UCSD-AML1 (cell line): Measurements from ENCODE around the gene LMNTD1.
"Not testable (repeated sequence)": the region's sequence is repeated elsewhere in the genome, so short reads cannot be mapped to it uniquely, and the experiment has no call there.

Source experiments
- DNase-seq: peaks from one replicate; lab custom pipeline; 2025; ENCODE audit not compliant: unreplicated experiment; lab: John Stamatoyannopoulos, UW

LMNTD1 gene

GRCh38 chr12:25433581-25434325 lies 119.3 kb downstream of the LMNTD1 start:
- no peak for DNase-seq

DNA sequence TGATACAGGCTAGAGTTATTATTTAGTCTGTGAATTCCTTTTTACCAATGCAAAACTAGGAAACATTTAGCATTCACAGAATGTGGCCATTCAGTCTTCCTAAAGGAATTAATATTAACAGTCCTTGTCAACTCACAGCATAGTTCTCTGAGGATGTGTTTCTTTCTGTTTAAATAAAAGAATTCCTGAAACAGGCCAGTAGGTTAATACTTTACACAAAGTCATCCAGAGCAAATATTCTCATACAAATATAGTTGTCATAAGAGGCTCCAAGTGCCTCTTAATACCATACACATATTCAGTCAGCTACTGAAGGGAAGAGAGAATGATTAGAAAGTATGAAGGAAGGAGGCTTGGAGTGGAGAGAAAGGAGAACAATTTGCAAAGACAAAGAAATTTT lies 120.1 kb downstream of the LMNTD1 start:
- no peak for DNase-seq

DNA sequence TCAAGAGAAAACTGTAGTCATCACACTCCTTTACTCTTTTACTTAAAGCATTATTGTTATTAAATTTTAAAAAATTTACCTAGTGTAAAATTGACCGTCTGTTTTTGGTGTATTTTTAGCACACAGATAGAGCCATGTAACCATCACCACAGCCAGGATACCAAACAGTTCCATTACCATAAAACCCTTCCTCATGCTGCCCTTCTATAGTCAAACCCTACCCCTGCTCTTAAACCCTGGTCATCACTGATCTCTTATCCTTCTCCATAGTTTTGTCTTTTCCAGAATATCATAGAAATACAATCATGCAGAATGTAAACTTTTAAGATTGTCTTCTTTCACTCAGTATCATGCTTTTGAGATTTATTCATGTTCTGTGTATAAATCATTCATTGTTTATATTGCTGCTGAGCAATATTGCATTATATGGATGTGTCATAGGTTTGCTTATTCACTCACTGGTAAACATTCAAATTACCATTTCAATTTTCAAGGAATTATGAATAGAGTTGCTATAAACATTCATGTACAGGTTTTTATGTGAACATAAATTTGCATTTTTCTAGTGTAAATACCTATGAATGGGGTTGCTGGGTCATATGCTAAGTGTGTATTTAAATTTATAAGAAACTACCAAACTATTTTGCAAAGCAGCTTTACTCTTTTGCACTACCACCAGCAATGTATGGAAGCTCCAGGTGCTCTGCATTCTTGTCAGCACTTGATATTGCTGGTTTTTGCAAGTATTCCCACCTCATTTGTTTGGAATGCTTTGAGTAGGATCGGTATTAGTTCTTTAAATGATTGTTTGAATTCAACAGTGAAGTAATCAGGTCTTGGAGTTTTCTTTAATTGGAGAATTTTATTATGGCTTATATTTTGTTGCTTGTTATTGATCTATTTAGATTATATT lies 125.5 kb downstream of the LMNTD1 start:
- DNase-seq, result no peak

DNA sequence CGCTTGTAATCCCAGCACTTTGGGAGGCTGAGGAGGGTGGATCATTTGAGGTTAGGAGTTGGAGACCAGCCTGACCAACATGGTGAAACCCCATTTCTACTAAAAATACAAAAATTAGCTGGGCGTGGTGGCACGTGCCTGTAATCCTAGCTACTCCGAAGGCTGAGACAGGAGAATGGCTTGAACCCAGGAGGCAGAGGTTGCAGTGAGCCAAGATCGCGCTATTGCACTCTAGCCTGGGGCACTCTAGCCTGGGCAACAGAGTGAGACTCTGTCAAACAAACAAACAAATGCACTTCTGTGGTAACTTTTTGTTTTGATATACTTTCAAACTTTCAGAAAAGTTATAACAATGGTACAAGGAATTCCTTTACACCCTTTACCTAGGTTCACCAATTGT lies 126.3 kb downstream of the LMNTD1 start:
- not testable (repeated sequence) for DNase-seq
